Loucy (cell line): ENCODE data around the gene KCNC2.

ENCODE experiments used
- CTCF ChIP-seq: fragments of 200-600 bp; sonication (generic); conservative IDR thresholded peaks from 2 replicates; pipeline ENCODE4 v1.5.1; 2014; ENCODE audit warnings: mild to moderate bottlenecking, antibody characterized with exemption, low read length
- EZH2phosphoT487 ChIP-seq: fragments of 200-600 bp; IDR thresholded peaks from 2 replicates; pipeline ENCODE4 v1.6.1; 2018; ENCODE audit warnings: antibody characterized with exemption, mild to moderate bottlenecking, moderate library complexity, borderline replicate concordance

DNA sequence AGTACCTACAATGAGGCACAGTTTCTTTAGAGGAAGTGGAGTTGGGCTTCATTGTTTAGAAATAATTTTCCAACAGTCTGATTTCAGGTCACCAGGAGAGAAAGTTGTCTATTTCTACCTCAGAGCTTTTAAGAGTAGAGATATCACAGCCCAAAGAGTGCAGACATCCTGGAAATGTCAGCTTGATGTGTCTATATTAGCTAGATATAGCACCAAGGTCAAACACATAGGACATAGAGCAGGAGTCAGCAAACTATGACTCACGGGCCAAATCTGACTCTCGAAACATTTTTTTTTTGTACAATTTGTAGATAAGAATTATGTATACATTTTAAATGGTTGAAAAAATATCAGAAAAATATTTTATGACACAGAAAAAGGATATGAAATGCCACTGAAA, 53.7 kb downstream of the KCNC2 start:
- no peak for TF ChIP-seq CTCF
- no peak for TF ChIP-seq EZH2phosphoT487
